ENCODE data around the gene DNAH8.

GRCh38 chr6:38968702-38969149, 253.6 kb downstream of the DNAH8 start:
- TF ChIP-seq CTCF (conservative IDR thresholded peaks at IDR 0.05; ENCODE audit: low read depth, low read length) (no peak), EZH2 (IDR thresholded peaks at IDR 0.05; ENCODE audit: low read length, unreplicated experiment) (no peak)
